ENCODE results near the gene BCAS3. TPM values are rescaled to one million over a fixed set of nuclear protein-coding genes. Genes with fewer than 3 reads are reported as not detected.
A peak's percentile ranks its signal among the peaks of the same experiment; 100 is the strongest.
"Not testable (repeated sequence)": the region's sequence is repeated elsewhere in the genome, so short reads cannot be mapped to it uniquely, and the experiment has no call there.

BCAS3 gene
- total and polyA plus RNA-seq, 2 experiments from 2014 or later, result 18.0 to 20.2 TPM

GRCh38 chr17:61427567-61427966 lies 749.9 kb downstream of the BCAS3 start:
- H3K9me2 ChIP-seq (ENCODE audit: insufficient read depth), result no peaks in the 10 kb centered on the region
- H4K20me1 ChIP-seq (ENCODE audit: insufficient read depth), result no peaks in the 10 kb centered on the region
- H3K4me2 ChIP-seq (ENCODE audit: unreplicated experiment), result no peak overlapping the region
- peaks cover 7% of the 10 kb centered on the region for H3K27me3 ChIP-seq (replicated peaks; ENCODE audit: insufficient read depth)
- H3K79me2 ChIP-seq (ENCODE audit: insufficient read depth), result no peaks in the 10 kb centered on the region
- peaks cover 11% of the 10 kb centered on the region; the same call in 1 of the 2 replicates for H3K4me1 ChIP-seq (ENCODE audit: insufficient read depth)
- no peaks in the 10 kb centered on the region for H3K9me3 ChIP-seq (ENCODE audit: low read depth)
- no peaks in the 10 kb centered on the region for H3K36me3 ChIP-seq (ENCODE audit: low read depth)
- DNase-seq, result no peak
- peaks cover 7% of the 10 kb centered on the region; the same call in 1 of the 2 replicates for H3F3A ChIP-seq (ENCODE audit: insufficient read depth)
- in situ Hi-C loops (cut with MboI), result loop anchor here (25.0 kb wide), 1 partner anchor 410 kb away; no protein-coding TSS in a partner anchor
- no peak overlapping the region for H3K27ac ChIP-seq
- no peak overlapping the region for H3K4me3 ChIP-seq
- no peak for TF ChIP-seq EZH2 (IDR thresholded peaks at IDR 0.05; ENCODE audit: insufficient read depth, poor library complexity, severe bottlenecking)
- TF ChIP-seq EZH2phosphoT487 (IDR thresholded peaks at IDR 0.05; ENCODE audit: insufficient read depth, low read depth), result no peak
- no peak overlapping the region for H3K9ac ChIP-seq
- H2AFZ ChIP-seq, result no peak overlapping the region

- no peak for DNase-seq
- TF ChIP-seq EZH2 (IDR thresholded peaks at IDR 0.05; ENCODE audit: insufficient read depth, poor library complexity, severe bottlenecking) (no peak), EZH2phosphoT487 (IDR thresholded peaks at IDR 0.05; ENCODE audit: insufficient read depth, low read depth) (no peak)
- no peaks in the 10 kb centered on the region for H3K79me2 ChIP-seq (ENCODE audit: insufficient read depth)
- no peaks in the 10 kb centered on the region for H4K20me1 ChIP-seq (ENCODE audit: insufficient read depth)
- in situ Hi-C loops (cut with MboI), result loop anchor here (25.0 kb wide), 1 partner anchor 408 kb away; no protein-coding TSS in a partner anchor
- H3K27ac ChIP-seq, result no peak overlapping the region
- H3F3A ChIP-seq (ENCODE audit: insufficient read depth), result peaks cover 7% of the 10 kb centered on the region; the same call in 1 of the 2 replicates
- no peaks in the 10 kb centered on the region for H3K9me3 ChIP-seq (ENCODE audit: low read depth)
- no peak overlapping the region for H3K4me3 ChIP-seq
- H2AFZ ChIP-seq, result no peak overlapping the region
- no peaks in the 10 kb centered on the region for H3K9me2 ChIP-seq (ENCODE audit: insufficient read depth)
- WGBS, 2 experiments (ENCODE audit: low coverage in 1 of 2, low lambda C conversion rate in 2 of 2, missing lambda C conversion rate in 2 of 2), result 4 to 17% methylated on average over 1 of the region's 1 CpG
- peaks cover 11% of the 10 kb centered on the region; the same call in 1 of the 2 replicates for H3K4me1 ChIP-seq (ENCODE audit: insufficient read depth)
- no peaks in the 10 kb centered on the region for H3K36me3 ChIP-seq (ENCODE audit: low read depth)
- H3K9ac ChIP-seq, result no peak overlapping the region
- H3K4me2 ChIP-seq (ENCODE audit: unreplicated experiment), result no peak overlapping the region
- no peaks in the 10 kb centered on the region for H3K27me3 ChIP-seq (replicated peaks; ENCODE audit: insufficient read depth)
Observed at GRCh38 chr17:61429274-61429673, 751.6 kb downstream of the BCAS3 start.

GRCh38 chr17:61429831-61430230 lies 752.2 kb downstream of the BCAS3 start:
- not testable (repeated sequence) for H3K79me2 ChIP-seq (ENCODE audit: insufficient read depth); H2AFZ ChIP-seq; DNase-seq; H3K27ac ChIP-seq; H3K4me3 ChIP-seq; H3K9me3 ChIP-seq (ENCODE audit: low read depth); H3K9ac ChIP-seq; H3K36me3 ChIP-seq (ENCODE audit: low read depth); H4K20me1 ChIP-seq (ENCODE audit: insufficient read depth); H3K27me3 ChIP-seq (replicated peaks; ENCODE audit: insufficient read depth); H3K4me2 ChIP-seq (ENCODE audit: unreplicated experiment); H3F3A ChIP-seq (ENCODE audit: insufficient read depth); H3K9me2 ChIP-seq (ENCODE audit: insufficient read depth)
- in situ Hi-C loops (cut with MboI), result loop anchor here (25.0 kb wide), 1 partner anchor 407 kb away; no protein-coding TSS in a partner anchor
- peaks cover 11% of the 10 kb centered on the region; the same call in 1 of the 2 replicates for H3K4me1 ChIP-seq (ENCODE audit: insufficient read depth)
- WGBS, 2 experiments (ENCODE audit: low coverage in 1 of 2, low lambda C conversion rate in 2 of 2, missing lambda C conversion rate in 2 of 2), result 75 to 79% methylated on average over 6 of the region's 6 CpGs

DNA sequence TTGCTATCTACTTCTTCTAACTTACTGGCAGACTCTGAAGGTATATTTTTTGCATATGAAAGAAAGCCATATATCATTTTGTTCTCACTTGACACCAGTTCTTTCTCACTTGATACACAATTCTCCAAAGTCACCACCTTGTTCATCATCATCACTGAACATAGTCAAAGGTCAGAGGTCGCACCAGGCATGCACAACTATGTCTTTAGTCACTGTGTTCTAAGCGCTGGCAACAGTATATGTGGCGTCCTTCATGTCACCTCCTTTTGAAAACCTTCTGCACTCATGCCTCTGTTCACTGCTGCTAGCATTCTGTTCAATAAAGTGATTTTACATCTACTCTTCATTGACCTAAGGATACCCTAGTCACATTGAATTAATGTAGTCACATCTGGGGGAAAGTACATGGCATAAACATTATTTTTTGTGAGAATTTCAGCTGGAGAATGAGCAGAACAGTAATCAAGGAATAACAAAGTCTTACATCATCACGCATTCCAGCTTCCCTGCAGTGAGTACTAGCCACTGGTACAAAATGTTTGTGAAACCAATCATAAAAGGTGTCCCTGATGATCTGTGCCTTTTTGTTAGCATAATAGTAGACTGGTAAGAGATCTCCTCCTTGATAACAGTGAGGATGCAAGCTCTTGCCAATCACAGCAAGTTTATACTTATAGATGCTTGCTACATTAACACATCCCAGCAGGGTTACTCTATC lies 754.1 kb downstream of the BCAS3 start:
- 0 out of 2 replicates have a peak, but pooled peaks cover 7% of the 10 kb centered on the region for H3K27me3 ChIP-seq (replicated peaks; ENCODE audit: insufficient read depth)
- H2AFZ ChIP-seq, result no peak overlapping the region
- no peaks in the 10 kb centered on the region for H3K79me2 ChIP-seq (ENCODE audit: insufficient read depth)
- no peaks in the 10 kb centered on the region for H3K9me2 ChIP-seq (ENCODE audit: insufficient read depth)
- H3K9me3 ChIP-seq (ENCODE audit: low read depth), result peaks cover 7% of the 10 kb centered on the region
- peak; percentile 56 for DNase-seq
- no peaks in the 10 kb centered on the region for H4K20me1 ChIP-seq (ENCODE audit: insufficient read depth)
- in situ Hi-C loops (cut with MboI), result loop anchor here (25.0 kb wide), 1 partner anchor 406 kb away; no protein-coding TSS in a partner anchor
- WGBS, 2 experiments (ENCODE audit: low coverage in 1 of 2, low lambda C conversion rate in 2 of 2, missing lambda C conversion rate in 2 of 2), result 52 to 57% methylated on average over 4 of the region's 4 CpGs
- H3K27ac ChIP-seq, result no peak overlapping the region
- no peaks in the 10 kb centered on the region for H3K36me3 ChIP-seq (ENCODE audit: low read depth)
- H3K4me3 ChIP-seq, result no peak overlapping the region
- TF ChIP-seq EZH2phosphoT487 (IDR thresholded peaks at IDR 0.05; ENCODE audit: insufficient read depth, low read depth), result no peak
- TF ChIP-seq EZH2 (IDR thresholded peaks at IDR 0.05; ENCODE audit: insufficient read depth, poor library complexity, severe bottlenecking), result no peak
- H3K4me1 ChIP-seq (ENCODE audit: insufficient read depth), result peaks cover 6% of the 10 kb centered on the region; the same call in 1 of the 2 replicates
- no peak overlapping the region for H3K4me2 ChIP-seq (ENCODE audit: unreplicated experiment)
- H3F3A ChIP-seq (ENCODE audit: insufficient read depth), result peaks cover 7% of the 10 kb centered on the region; the same call in 1 of the 2 replicates
- H3K9ac ChIP-seq, result no peak overlapping the region
